Neural cell (in vitro differentiated cells): ENCODE results near the gene LCN2. TPM values are rescaled to one million over a fixed set of nuclear protein-coding genes. Genes with fewer than 3 reads are reported as not detected.

Experiments used
- H2AFZ ChIP-seq: fragments of 200-600, 300-800 bp; sonication (generic), shearing (Covaris generic); 2 replicates; pipeline ENCODE4 v1.6.0; 2014; ENCODE audit warnings: low read depth, mild to moderate bottlenecking, antibody characterized with exemption, low read length, moderate library complexity
- H3F3A ChIP-seq: fragments of 200-600 bp; shearing (Covaris generic); 2 replicates; pipeline ENCODE4 v1.6.1; 2016; ENCODE audit warnings: mild to moderate bottlenecking, moderate library complexity, mixed read lengths, antibody characterized with exemption, low read length; ENCODE audit not compliant: insufficient read depth, poor library complexity, severe bottlenecking
- H3K27ac ChIP-seq: fragments of 200-600, 300-800 bp; sonication (generic), shearing (Covaris generic); 2 replicates; pipeline ENCODE4 v1.5.1; 2014; ENCODE audit warnings: mild to moderate bottlenecking, low read length, moderate library complexity
- H3K27me3 ChIP-seq: fragments of 300-800, 200-600 bp; sonication (generic), shearing (Covaris generic); 2 replicates; pipeline ENCODE4 v1.6.0; 2014; ENCODE audit warnings: mild to moderate bottlenecking, low read depth, low read length, moderate library complexity; ENCODE audit not compliant: insufficient read depth
- H3K36me3 ChIP-seq: fragments of 300-800, 200-600 bp; sonication (generic), shearing (Covaris generic); 2 replicates; pipeline ENCODE4 v1.5.1; 2014; ENCODE audit warnings: mild to moderate bottlenecking, antibody characterized with exemption, low read length, moderate library complexity; ENCODE audit not compliant: insufficient read depth
- H3K4me2 ChIP-seq: fragments of 300-800, 200-600 bp; sonication (generic), shearing (Covaris generic); 2 replicates; pipeline ENCODE4 v1.6.0; 2014; ENCODE audit warnings: mild to moderate bottlenecking, low read length
- H3K4me3 ChIP-seq: fragments of 300-800, 200-600 bp; sonication (generic), shearing (Covaris generic); 2 replicates; pipeline ENCODE4 v1.5.1; 2014; ENCODE audit warnings: mild to moderate bottlenecking, low read length, moderate library complexity
- H3K79me2 ChIP-seq: fragments of 200-600 bp; shearing (Covaris generic); replicated peaks from 2 replicates; pipeline ENCODE4 v1.6.0; 2014; ENCODE audit warnings: mild to moderate bottlenecking, low read length, moderate library complexity; ENCODE audit not compliant: insufficient read depth
- H3K9ac ChIP-seq: fragments of 300-800, 200-600 bp; sonication (generic), shearing (Covaris generic); 2 replicates; pipeline ENCODE4 v1.6.1; 2016; ENCODE audit warnings: mild to moderate bottlenecking, low read length, mixed read lengths
- H3K9me2 ChIP-seq: fragments of 200-600 bp; shearing (Covaris generic); 2 replicates; pipeline ENCODE4 v1.6.1; 2016; ENCODE audit warnings: mild to moderate bottlenecking, low read length, mixed read lengths; ENCODE audit not compliant: insufficient read depth
- H3K9me3 ChIP-seq: fragments of 200-600, 300-800 bp; sonication (generic), shearing (Covaris generic); 2 replicates; pipeline ENCODE4 v1.6.1; 2016; ENCODE audit warnings: mild to moderate bottlenecking, mixed run types, low read length, moderate library complexity, mixed read lengths
- H4K20me1 ChIP-seq: fragments of 200-600 bp; shearing (Covaris generic); 2 replicates; pipeline ENCODE4 v1.6.1; 2016; ENCODE audit warnings: mild to moderate bottlenecking, mixed run types; ENCODE audit not compliant: insufficient read depth
- CTCF ChIP-seq: fragments of 450-650 bp; IDR thresholded peaks from 2 replicates; pipeline ENCODE4 v1.5.1; 2014; ENCODE audit warnings: antibody characterized with exemption, mild to moderate bottlenecking, moderate library complexity; ENCODE audit not compliant: poor library complexity, severe bottlenecking
- EP300 ChIP-seq: fragments of 450-650 bp; conservative IDR thresholded peaks from 2 replicates; pipeline ENCODE4 v1.6.1; 2014; ENCODE audit warnings: antibody characterized with exemption, mild to moderate bottlenecking, moderate library complexity; ENCODE audit not compliant: poor library complexity, severe bottlenecking
- EZH2 ChIP-seq: fragments of 200-600, 300-800 bp; shearing (Covaris generic), sonication (generic); IDR thresholded peaks from 2 replicates; pipeline ENCODE4 v1.6.1; 2014; ENCODE audit warnings: antibody characterized with exemption, low read length, borderline replicate concordance, mild to moderate bottlenecking; ENCODE audit not compliant: insufficient read depth, poor library complexity, severe bottlenecking
- MXI1 ChIP-seq: fragments of 450-650 bp; conservative IDR thresholded peaks from 2 replicates; pipeline ENCODE4 v1.6.1; 2014; ENCODE audit warnings: antibody characterized with exemption, mild to moderate bottlenecking; ENCODE audit not compliant: poor library complexity, severe bottlenecking
- POLR2AphosphoS5 ChIP-seq: IDR thresholded peaks from 2 replicates; pipeline ENCODE4 v1.6.1; 2012
- RAD21 ChIP-seq: fragments of 450-650 bp; conservative IDR thresholded peaks from 2 replicates; pipeline ENCODE4 v1.6.1; 2014; ENCODE audit warnings: antibody characterized with exemption, mild to moderate bottlenecking, moderate library complexity
- REST ChIP-seq: IDR thresholded peaks from 2 replicates; pipeline ENCODE4 v1.6.1; 2012; ENCODE audit warnings: borderline replicate concordance
- SMC3 ChIP-seq: fragments of 450-650 bp; conservative IDR thresholded peaks from 2 replicates; pipeline ENCODE4 v1.6.1; 2014; ENCODE audit warnings: antibody characterized with exemption, mild to moderate bottlenecking, moderate library complexity; ENCODE audit not compliant: poor library complexity
- TAF1 ChIP-seq: IDR thresholded peaks from 2 replicates; pipeline ENCODE4 v1.6.1; 2012; ENCODE audit warnings: low read depth
- polyA plus RNA-seq: library from polyadenylated mRNA; depleted of rRNA; stranded (reverse); fragments of >200 nt; gene quantifications from 2 replicates; pipeline ENCODE4 v1.2.3, GENCODE V29; 2014

Gene LCN2
- polyA plus RNA-seq, 1 donor from 2014 or later, result not detected

DNA sequence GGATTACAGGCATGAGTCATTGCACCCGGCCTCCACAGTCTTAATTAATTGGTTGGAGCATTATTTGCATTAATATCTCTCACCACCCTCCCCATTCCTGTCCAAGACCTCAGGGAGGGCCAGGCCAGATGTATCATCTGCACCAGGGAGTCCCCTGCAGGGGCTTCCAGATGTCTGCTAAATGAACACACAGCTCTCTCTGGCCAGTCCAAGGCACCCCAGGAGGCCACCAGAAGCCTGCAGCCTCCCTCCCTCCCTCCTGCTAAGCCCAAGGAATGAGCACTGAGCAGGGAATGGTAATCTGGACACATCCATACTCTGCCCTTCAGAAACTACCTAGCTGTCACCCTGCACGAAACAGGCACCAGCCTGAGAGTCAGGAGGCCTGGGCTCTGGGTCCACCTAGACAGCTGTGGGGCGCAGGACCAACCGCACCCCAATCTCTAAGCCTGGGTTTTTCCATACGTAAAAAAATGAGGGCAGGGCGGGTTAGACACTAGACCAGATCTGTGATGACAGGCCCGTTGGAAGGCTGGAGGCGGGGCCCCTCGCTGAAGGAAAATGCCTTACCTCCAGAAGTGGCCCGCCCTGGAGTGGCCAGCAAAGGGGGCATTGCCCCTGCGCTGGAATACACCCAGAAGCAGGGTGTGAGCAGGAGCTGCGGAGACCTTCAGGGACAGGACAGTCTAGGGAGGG, 33.8 kb downstream of the LCN2 start:
- Histone ChIP-seq H3K4me3 (no peak overlapping the region), H3K27me3 (no peaks in the 10 kb centered on the region), H3K27ac (no peak overlapping the region), H3K79me2 (no peaks in the 10 kb centered on the region), H3K9me3 (peaks cover 5% of the 10 kb centered on the region), H3K36me3 (peaks cover 19% of the 10 kb centered on the region), H3F3A (no peaks in the 10 kb centered on the region), H3K9me2 (no peaks in the 10 kb centered on the region), H3K9ac (no peak overlapping the region), H3K4me2 (no peak overlapping the region), H4K20me1 (no peaks in the 10 kb centered on the region), H2AFZ (no peak overlapping the region)
- TF ChIP-seq RAD21 (no peak), EP300 (no peak), POLR2AphosphoS5 (no peak), MXI1 (no peak), TAF1 (no peak), REST (no peak)

- no peaks in the 10 kb centered on the region for H4K20me1 ChIP-seq
- H3K4me2 ChIP-seq, result no peak overlapping the region
- no peaks in the 10 kb centered on the region for H3K9me3 ChIP-seq
- no peaks in the 10 kb centered on the region for H3K27me3 ChIP-seq
- H3K9me2 ChIP-seq, result no peaks in the 10 kb centered on the region
- H3K9ac ChIP-seq, result no peak overlapping the region
- H3K4me3 ChIP-seq, result no peak overlapping the region
- peaks cover 5% of the 10 kb centered on the region for H3K36me3 ChIP-seq
- TF ChIP-seq TAF1 (no peak), RAD21 (no peak), EZH2 (no peak), SMC3 (no peak), POLR2AphosphoS5 (no peak), EP300 (no peak), REST (no peak), CTCF (no peak), MXI1 (no peak)
- no peak overlapping the region for H2AFZ ChIP-seq
- peaks cover 6% of the 10 kb centered on the region for H3K79me2 ChIP-seq
- no peaks in the 10 kb centered on the region for H3F3A ChIP-seq
- H3K27ac ChIP-seq, result no peak overlapping the region
These were observed 37.0 kb downstream of the LCN2 start for GRCh38 chr9:128185979-128186965.
